Endothelial cell of umbilical vein (primary cell): ENCODE measurements around the gene HTT. TPM values are rescaled to one million over a fixed set of nuclear protein-coding genes. Genes with fewer than 3 reads are reported as not detected.

Experiments used
- BruUV-seq: library from RNA; stranded (reverse); fragments of 400-500 nt; replicated peaks from 2 replicates; lab custom pipeline; 2021; lab: Mats Ljungman, UMichigan
- CTCF ChIA-PET: fragments of 300-600, 350-600 bp; sonication (Branson Sonifier 250); formaldehyde crosslinking; loops from one replicate; lab custom pipeline; 2021; ENCODE audit warnings: antibody characterized with exemption, inconsistent platforms; lab: Charles Lee
- POLR2A ChIA-PET: fragments of 300-600, 350-600 bp; sonication (Branson Sonifier 250); formaldehyde crosslinking; loops from one replicate; lab custom pipeline; 2021; ENCODE audit warnings: antibody characterized with exemption, inconsistent platforms; lab: Charles Lee
- DNase-seq: peaks from one replicate; pipeline ENCODE4 v3.0.0-alpha.2; 2011; ENCODE audit warnings: low read depth, low spot score
- FAIRE-seq: peaks from 2 replicates; lab custom pipeline; 2011; peaks lifted over from hg19 to GRCh38; lab: Jason Lieb, UNC
- H2AFZ ChIP-seq: 2 replicates; pipeline ENCODE4 v1.6.0; 2012; ENCODE audit warnings: low read depth, low read length, control low read depth, inconsistent platforms
- H3K27ac ChIP-seq: 2 replicates; pipeline ENCODE4 v1.5.1; 2011; ENCODE audit warnings: low read depth, mild to moderate bottlenecking, control low read depth, low read length, moderate library complexity; ENCODE audit not compliant: insufficient read depth
- H3K27me3 ChIP-seq, 2 experiments: 2 replicates each; pipeline versions ENCODE4 v1.6.0 to v1.6.1; 2011; ENCODE audit warnings: low read length in 2 of 2, mixed read lengths in 1 of 2; ENCODE audit not compliant: control insufficient read depth in 2 of 2, insufficient read depth in 2 of 2
- H3K36me3 ChIP-seq, 2 experiments: 2 replicates in 1 of 2; 3 replicates in 1 of 2; pipeline ENCODE4 v1.5.1; 2011; ENCODE audit warnings: low read length in 2 of 2, mild to moderate bottlenecking in 1 of 2, moderate library complexity in 1 of 2; ENCODE audit not compliant: control insufficient read depth in 2 of 2, insufficient read depth in 2 of 2; ENCODE audit errors: extremely low read depth in 1 of 2
- H3K4me1 ChIP-seq: 3 replicates; pipeline ENCODE4 v1.5.1; 2011; ENCODE audit warnings: mild to moderate bottlenecking, low read length; ENCODE audit not compliant: control insufficient read depth, insufficient read depth; ENCODE audit errors: extremely low read depth
- H3K4me2 ChIP-seq: 2 replicates; pipeline ENCODE4 v1.6.1; 2011; ENCODE audit warnings: low read length, control low read depth, mixed read lengths; ENCODE audit not compliant: insufficient read depth
- H3K4me3 ChIP-seq, 3 experiments: fragments of 200-600 bp in 1 of 3; sonication (generic), shearing (Covaris generic) in 1 of 3; replicated peaks in 1 of 3; 2 replicates each; pipeline ENCODE4 v1.5.1; 2011 to 2016; ENCODE audit warnings: control low read depth in 3 of 3, low read length in 3 of 3, mild to moderate bottlenecking in 2 of 3, inconsistent platforms in 1 of 3, low read depth in 1 of 3, moderate library complexity in 1 of 3; ENCODE audit not compliant: insufficient read depth in 1 of 3
- H3K79me2 ChIP-seq: 2 replicates; pipeline ENCODE4 v1.6.0; 2012; ENCODE audit warnings: low read length, inconsistent platforms; ENCODE audit not compliant: control insufficient read depth, insufficient read depth
- H3K9ac ChIP-seq: replicated peaks from 2 replicates; pipeline ENCODE3; 2011; ENCODE audit warnings: low read length, control low read depth; ENCODE audit not compliant: insufficient read depth; ENCODE audit errors: extremely low read depth
- H3K9me1 ChIP-seq: replicated peaks from 3 replicates; pipeline ENCODE4 v1.6.0; 2011; ENCODE audit warnings: mild to moderate bottlenecking, low read length; ENCODE audit not compliant: control insufficient read depth, insufficient read depth; ENCODE audit errors: extremely low read depth
- H3K9me3 ChIP-seq: replicated peaks from 2 replicates; pipeline ENCODE4 v1.5.1; 2012; ENCODE audit warnings: low read length, inconsistent platforms; ENCODE audit not compliant: control insufficient read depth, insufficient read depth
- H4K20me1 ChIP-seq: replicated peaks from 2 replicates; pipeline ENCODE3; 2011; ENCODE audit warnings: mild to moderate bottlenecking, low read length; ENCODE audit not compliant: control insufficient read depth, insufficient read depth; ENCODE audit errors: extremely low read depth
- CTCF ChIP-seq, 2 donors: IDR thresholded peaks; 1 replicate in 1 of 2; 2 replicates in 1 of 2; pipeline ENCODE4 v1.5.1; 2011; ENCODE audit warnings: low read length in 2 of 2, mild to moderate bottlenecking in 2 of 2, moderate library complexity in 2 of 2, control low read depth in 1 of 2, inconsistent platforms in 1 of 2, low read depth in 1 of 2; ENCODE audit not compliant: insufficient read depth in 1 of 2; ENCODE audit errors: extremely low read depth in 1 of 2
- EZH2 ChIP-seq: IDR thresholded peaks from 2 replicates; pipeline ENCODE4 v1.6.1; 2012; ENCODE audit warnings: borderline replicate concordance, low read depth, mild to moderate bottlenecking, moderate library complexity, low read length, inconsistent platforms; ENCODE audit not compliant: severe bottlenecking
- FOS ChIP-seq: IDR thresholded peaks from 2 replicates; pipeline ENCODE4 v1.6.1; 2011; ENCODE audit warnings: mild to moderate bottlenecking, low read length, moderate library complexity, borderline replicate concordance; ENCODE audit not compliant: insufficient read depth
- GATA2 ChIP-seq: IDR thresholded peaks from 2 replicates; pipeline ENCODE4 v1.7.0; 2011; ENCODE audit warnings: low read depth, mild to moderate bottlenecking, moderate library complexity, mixed read lengths, low read length; ENCODE audit not compliant: insufficient read length, insufficient read depth
- JUN ChIP-seq: IDR thresholded peaks from 2 replicates; pipeline ENCODE4 v1.6.1; 2011; ENCODE audit warnings: borderline replicate concordance, low read depth; ENCODE audit not compliant: insufficient read length, insufficient read depth
- MAX ChIP-seq: IDR thresholded peaks from 2 replicates; pipeline ENCODE4 v1.6.1; 2011; ENCODE audit not compliant: insufficient read depth, insufficient read length
- MYC ChIP-seq: IDR thresholded peaks from one replicate; pipeline ENCODE4 v1.6.1; 2011; ENCODE audit warnings: mild to moderate bottlenecking, low read depth, low read length
- POLR2A ChIP-seq: IDR thresholded peaks from 2 replicates; pipeline ENCODE4 v1.6.1; 2012; ENCODE audit warnings: low read depth, mild to moderate bottlenecking, control low read depth, low read length
- POLR2AphosphoS5 ChIP-seq: IDR thresholded peaks from 2 replicates; pipeline ENCODE4 v1.6.1; 2012; ENCODE audit warnings: low read depth, mild to moderate bottlenecking, control low read depth, low read length, moderate library complexity; ENCODE audit not compliant: insufficient read depth
- dilution Hi-C: fragments of 300-500 bp; cut with MboI; formaldehyde crosslinking; loops from one replicate; pipeline ENCODE4 v1.15.0; 2019; ENCODE audit warnings: low sequenced_read_pairs; ENCODE audit not compliant: extremely low pct_ligation_motif_present
- intact Hi-C: fragments of 100-400 bp; cut with micrococcal nuclease; formaldehyde crosslinking; loops from one replicate; pipeline ENCODE4 v1.10.0; 2022
- polyA plus RNA-seq, 4 experiments: library from polyadenylated mRNA; depleted of rRNA in 3 of 4; stranded (reverse) in 3 of 4; unstranded in 1 of 4; fragments of >200 nt; gene quantifications; 2 replicates each; pipeline versions ENCODE4 v1.2.1 to v1.2.3, GENCODE V29; 2011 to 2012; ENCODE audit warnings: missing spikeins in 1 of 4
- total RNA-seq: library from RNA; stranded (reverse); gene quantifications from 2 replicates; pipeline ENCODE4 v1.2.3, GENCODE V29; 2021

Gene HTT
- total and polyA plus RNA-seq, 2 donors (not counting 3 experiments of a cell fraction or from before 2014, with no cell fraction given): 15.7 to 61.2 TPM

GRCh38 chr4:3026540-3026939, 47.9 kb upstream of the HTT start:
- H3K4me2 ChIP-seq: no peak overlapping the region
- FAIRE-seq (no peak), DNase-seq (no peak)
- peaks cover 0 to 4% of the 10 kb centered on the region in 2 experiments for H3K27me3 ChIP-seq
- no peaks in the 10 kb centered on the region for H4K20me1 ChIP-seq
- no peaks in the 10 kb centered on the region for H3K4me1 ChIP-seq
- TF ChIP-seq MYC (no peak), CTCF (IDR thresholded peaks at IDR 0.05; ENCODE audit: extremely low read depth in 1 of 2, insufficient read depth in 1 of 2, low read depth in 1 of 2, low read length in 2 of 2) (no peak), EZH2 (no peak), GATA2 (no peak), JUN (no peak), POLR2A (no peak), POLR2AphosphoS5 (no peak), FOS (no peak), MAX (no peak)
- H3K79me2 ChIP-seq: no peaks in the 10 kb centered on the region
- intact Hi-C loops (no loop called here), dilution Hi-C loops (no loop called here)
- H3K4me3 ChIP-seq: no peak overlapping the region
- no peak overlapping the region for H2AFZ ChIP-seq
- no TSS peak for BruUV-seq
- CTCF ChIA-PET: no interaction called here
- no peaks in the 10 kb centered on the region for H3K9me3 ChIP-seq
- H3K36me3 ChIP-seq: no peaks in the 10 kb centered on the region
- no peak overlapping the region for H3K9ac ChIP-seq
- H3K9me1 ChIP-seq: no peaks in the 10 kb centered on the region
- H3K27ac ChIP-seq: no peak overlapping the region
- POLR2A ChIA-PET: no interaction called here
